Hematopoietic multipotent progenitor cell treated with erythropoietin and hydrocortisone succinate and interleukin-3 and kit ligand, for 8 days (in vitro differentiated cells): ENCODE measurements around the gene GNAI3.

ENCODE experiments used
- DNase-seq: peaks from one replicate; pipeline ENCODE4 v3.0.0-alpha.2; 2015

GNAI3 gene

GRCh38 chr1:109603229-109603628, 54.8 kb downstream of the GNAI3 start:
- DNase-seq = no peak

DNA sequence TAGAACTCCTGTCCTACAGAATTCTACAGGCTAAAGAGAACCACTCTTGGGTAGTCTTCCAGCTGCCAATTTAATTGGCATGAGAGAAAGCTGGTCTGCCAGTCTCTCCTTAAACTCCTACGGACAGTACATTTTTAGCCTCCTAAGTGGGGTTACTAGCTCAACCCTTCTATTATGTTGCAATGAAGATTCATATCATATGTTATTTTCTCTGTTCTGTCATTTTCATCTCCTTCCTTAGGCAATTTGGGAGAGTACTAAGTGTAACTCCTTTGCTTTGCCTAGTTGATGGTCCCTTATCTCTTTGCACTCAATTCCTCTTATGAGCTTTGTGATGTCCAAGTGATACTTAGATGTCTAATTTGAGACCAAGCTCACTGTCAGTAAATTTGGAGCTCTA, 57.0 kb downstream of the GNAI3 start:
- no peak for DNase-seq

- no peak for DNase-seq
These were observed 61.5 kb downstream of the GNAI3 start for GRCh38 chr1:109609881-109610280.

DNA sequence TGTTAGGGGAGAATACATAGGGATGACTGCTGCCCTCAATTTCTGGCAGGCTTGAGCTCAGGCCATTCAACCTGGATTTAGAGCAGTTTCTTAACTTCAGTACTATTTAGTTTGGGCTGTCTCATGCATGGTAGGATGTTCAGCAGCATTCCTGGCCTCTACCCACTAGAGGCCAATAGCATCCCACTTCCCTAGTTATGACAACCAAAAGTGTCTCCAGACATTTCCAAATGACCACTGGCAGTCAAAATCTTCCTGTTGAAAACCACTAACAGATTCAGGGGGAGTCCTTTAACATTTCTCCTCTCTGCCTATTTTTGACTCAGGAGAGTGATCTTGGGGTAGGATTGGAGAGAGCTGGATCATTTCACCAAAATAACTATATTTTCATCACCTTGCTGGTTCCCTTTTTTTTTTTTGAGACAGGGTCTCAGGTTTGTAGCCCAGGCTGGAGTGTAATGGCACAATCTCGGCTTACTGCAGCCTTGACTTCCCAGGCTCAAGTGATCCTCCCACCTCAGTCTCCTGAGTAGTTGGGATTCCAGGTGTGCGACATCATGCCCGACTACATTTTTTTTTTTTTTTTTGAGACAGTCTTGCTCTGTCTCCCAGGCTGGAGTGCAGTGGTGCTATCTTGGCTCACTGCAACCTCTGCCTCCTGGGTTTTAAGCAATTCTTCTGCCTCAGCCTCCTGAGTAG, 62.3 kb downstream of the GNAI3 start:
- DNase-seq = no peak

- no peak for DNase-seq
These were observed 63.0 kb downstream of the GNAI3 start for GRCh38 chr1:109611308-109611990.

GRCh38 chr1:109613361-109614147, 65.1 kb downstream of the GNAI3 start:
- DNase-seq = no peak

DNA sequence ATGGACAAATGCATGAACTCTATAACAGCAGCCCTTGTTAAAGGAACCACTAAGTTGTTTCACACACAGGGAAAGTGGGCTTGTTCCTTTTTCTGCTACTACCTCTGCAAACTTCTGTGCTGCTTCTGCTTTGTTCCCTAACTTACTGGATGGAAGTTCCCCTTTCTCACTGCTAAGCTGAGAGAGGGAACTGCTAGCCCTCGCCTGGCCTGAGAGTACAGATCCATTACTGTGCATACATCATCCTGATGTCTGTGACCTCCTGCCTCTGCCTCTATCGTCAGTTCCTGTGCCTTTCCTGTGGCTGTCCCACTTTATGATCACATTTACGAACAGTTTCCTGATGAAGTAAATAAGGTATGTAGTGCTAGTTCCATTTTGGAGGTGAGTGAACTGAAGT, 67.5 kb downstream of the GNAI3 start:
- peak; percentile 23 for DNase-seq

GRCh38 chr1:109616391-109616790, 68.0 kb downstream of the GNAI3 start:
- DNase-seq = no peak

GRCh38 chr1:109617291-109617801, 68.9 kb downstream of the GNAI3 start:
- DNase-seq = no peak

DNA sequence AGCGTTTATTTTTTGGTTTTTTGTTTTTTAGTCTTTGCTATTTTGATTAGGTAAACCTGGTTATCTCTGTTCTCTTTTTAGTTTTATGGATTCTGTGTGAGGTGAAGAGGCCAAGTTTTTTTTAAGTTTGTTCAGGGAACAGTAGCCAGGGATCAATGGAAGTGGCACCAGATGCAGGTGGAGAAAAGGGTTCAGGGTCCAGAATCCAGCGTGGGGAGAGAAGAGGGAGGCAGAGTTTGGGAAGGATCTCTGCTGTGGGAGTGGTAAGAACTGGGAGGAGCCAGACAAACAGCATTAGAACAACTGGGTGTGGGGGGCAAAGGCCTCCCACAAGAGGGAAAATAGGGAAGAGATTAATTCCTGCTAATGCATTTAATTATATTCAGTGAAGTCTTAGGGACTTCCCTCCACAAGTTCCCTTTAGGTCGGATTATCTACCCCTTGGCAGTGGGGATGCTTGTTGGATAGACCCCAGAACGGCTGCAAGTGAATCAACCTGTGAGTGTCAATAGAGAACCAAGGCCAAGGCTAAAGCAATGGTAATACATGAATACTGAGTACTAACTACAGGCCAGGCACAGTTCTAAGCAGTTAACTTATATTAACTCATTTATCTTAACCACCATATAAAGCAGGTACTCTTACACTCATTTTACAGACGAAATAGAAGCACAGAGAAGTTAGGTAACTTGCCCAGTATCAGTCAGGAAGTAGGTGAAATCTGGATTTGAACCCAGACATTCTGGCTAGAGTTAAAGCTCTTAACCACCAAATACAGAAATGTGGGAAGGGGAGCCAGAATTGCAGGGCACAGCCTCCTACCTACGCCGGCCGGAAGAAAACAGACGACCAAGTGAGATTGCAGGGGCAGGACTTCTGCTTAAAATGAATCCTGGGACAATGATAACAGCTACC, 70.5 kb downstream of the GNAI3 start:
- DNase-seq = peak; percentile 30

DNA sequence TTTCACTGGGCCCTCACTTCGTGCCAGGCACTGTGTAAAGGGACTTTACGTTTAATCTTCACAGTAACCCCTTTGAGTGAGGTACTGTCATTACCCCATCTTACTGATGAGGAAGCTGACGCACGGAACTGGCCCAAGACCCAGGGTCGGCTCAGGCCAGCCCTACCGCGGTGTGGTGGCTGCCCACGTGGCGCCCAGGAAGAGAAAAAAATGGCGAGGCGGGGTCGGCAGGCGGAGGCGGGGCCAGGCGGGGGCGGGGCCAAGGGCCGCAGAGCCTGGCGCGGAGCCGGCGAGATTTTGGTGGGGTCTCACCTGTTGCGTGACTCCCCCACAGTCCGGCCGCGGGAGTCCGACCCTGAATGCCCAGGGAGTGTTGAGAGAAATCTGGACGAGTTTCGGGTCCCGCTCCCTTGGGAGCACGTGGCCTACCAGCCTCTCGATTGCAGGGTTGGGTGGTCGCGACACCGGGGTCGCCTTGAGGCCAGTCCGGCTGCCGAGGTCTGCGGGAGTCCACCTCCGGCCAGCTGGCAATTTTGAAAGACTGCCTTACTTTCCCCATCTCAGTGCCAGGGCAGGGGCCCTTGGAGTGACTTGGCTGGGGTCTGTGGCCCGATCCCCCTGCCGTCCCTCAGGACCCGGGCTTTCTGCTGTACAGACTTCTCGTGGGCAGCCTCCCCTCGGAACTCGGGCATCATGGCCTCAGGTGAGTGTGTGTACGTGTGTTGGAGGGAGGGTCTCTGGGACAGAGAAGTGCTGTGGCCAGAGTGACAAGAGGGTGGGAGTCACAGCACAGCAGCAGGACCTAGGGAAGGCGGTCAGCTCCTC, 71.4 kb downstream of the GNAI3 start, which contains the start of the genes AMPD2 and GNAT2:
Gene AMPD2, plus strand, starts transcription at position 262 of the 825 bp plus-strand sequence. CDS start 1,339 bp downstream, outside the sequence.
Gene GNAT2, minus strand, starts transcription at position 41 of the 825 bp plus-strand sequence. CDS start 6,746 bp downstream, outside the sequence.
- peak; percentile 76 for DNase-seq

DNA sequence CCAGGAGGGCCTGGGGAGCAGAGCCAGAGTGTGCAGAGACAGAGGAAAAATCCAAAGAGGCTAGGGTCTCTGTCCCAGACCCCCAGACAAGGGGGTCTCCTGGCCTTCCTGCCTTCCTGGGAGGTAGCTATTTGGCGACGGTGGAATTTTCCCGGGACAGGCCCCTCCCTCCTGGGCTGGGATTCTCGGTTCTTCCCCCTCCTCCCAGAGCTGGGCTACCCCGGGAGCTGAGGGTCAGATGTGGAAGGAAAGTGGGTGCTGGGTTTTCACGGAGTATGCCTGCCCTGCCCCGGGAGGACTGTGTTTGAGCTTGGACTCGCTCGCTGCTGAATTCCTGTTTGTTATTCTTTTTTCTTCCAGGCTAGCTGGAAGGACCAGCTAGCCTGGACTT, 72.0 kb downstream of the GNAI3 start:
- no peak for DNase-seq

- peak; percentile 92 for DNase-seq
These were observed 72.4 kb downstream of the GNAI3 start for GRCh38 chr1:109620841-109621286.

- DNase-seq = peak; percentile 46
These were observed 73.1 kb downstream of the GNAI3 start for GRCh38 chr1:109621379-109622136.

- no peak for DNase-seq
These were observed 73.9 kb downstream of the GNAI3 start for GRCh38 chr1:109622137-109622892.

DNA sequence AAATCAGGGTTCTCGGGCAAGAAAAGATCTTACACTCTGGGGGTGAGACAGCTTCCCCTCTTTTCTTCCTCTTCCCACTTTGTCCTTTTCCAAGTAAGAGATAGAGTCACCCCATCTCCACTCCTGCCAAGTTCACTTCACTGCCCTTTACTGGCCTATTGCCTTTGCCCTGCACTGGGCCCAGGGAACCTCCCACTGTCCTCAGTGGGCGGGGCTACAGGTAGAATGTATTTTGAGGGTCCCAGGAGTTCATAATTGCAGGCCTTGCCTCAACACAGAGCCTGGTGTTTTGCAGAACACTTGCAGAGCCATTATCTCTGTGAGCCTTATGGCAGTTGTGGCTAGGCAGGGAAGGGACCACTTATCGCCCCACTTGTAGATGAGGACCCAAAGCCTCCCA, 74.5 kb downstream of the GNAI3 start:
- DNase-seq = peak; percentile 91

- peak; percentile 88 for DNase-seq
These were observed 75.3 kb downstream of the GNAI3 start for GRCh38 chr1:109623601-109624161.

- DNase-seq = peak; percentile 36
These were observed 76.0 kb downstream of the GNAI3 start for GRCh38 chr1:109624201-109625010.
